ENCODE data around the gene UBE3C. TPM values are rescaled to one million over a fixed set of nuclear protein-coding genes. Genes with fewer than 3 reads are reported as not detected.
A peak's percentile ranks its signal among the peaks of the same experiment; 100 is the strongest.

Gene UBE3C
- polyA plus RNA-seq, 1 donor (not counting 4 experiments of a cell fraction or from before 2014, with no cell fraction given): 89.3 TPM

GRCh38 chr7:157138101-157138423, 664 bp upstream of the UBE3C start:
- Histone ChIP-seq H3K27me3 (ENCODE audit: control insufficient read depth, extremely low read depth, insufficient read depth, low read length) (no peaks in the 10 kb centered on the region), H3K9me3 (ENCODE audit: control insufficient read depth, low read depth, low read length) (no peaks in the 10 kb centered on the region), H3K4me3 (ENCODE audit: control insufficient read depth in 2 of 3, extremely low read depth in 1 of 3, insufficient read depth in 2 of 3, low read depth in 1 of 3, low read length in 3 of 3) (peak overlapping the region; percentile 48 to 66 (median 58)), H3K9me1 (ENCODE audit: control insufficient read depth, extremely low read depth, insufficient read depth, low read length) (no peaks in the 10 kb centered on the region), H3K27ac (ENCODE audit: control insufficient read depth, insufficient read depth, low read length) (peak overlapping the region; percentile 59), H3K4me2 (ENCODE audit: control insufficient read depth, extremely low read depth, insufficient read depth, low read depth, low read length) (peak overlapping the region; percentile 88), H3K9ac (ENCODE audit: control insufficient read depth, extremely low read depth, insufficient read depth, low read length) (peak overlapping the region; percentile 67), H3K4me1 (ENCODE audit: control insufficient read depth, extremely low read depth, insufficient read depth, low read length) (peaks cover 15% of the 10 kb centered on the region), H4K20me1 (ENCODE audit: control insufficient read depth, extremely low read depth, insufficient read depth, low read length) (peaks cover 24% of the 10 kb centered on the region), H2AFZ (ENCODE audit: control insufficient read depth, low read length) (peak overlapping the region; percentile 88), H3K36me3 (ENCODE audit: control insufficient read depth in 2 of 2, extremely low read depth in 1 of 2, insufficient read depth in 2 of 2, low read length in 2 of 2) (peaks cover 10 to 17% of the 10 kb centered on the region in 2 experiments), H3K79me2 (ENCODE audit: control insufficient read depth, insufficient read depth, low read length) (peaks cover 40% of the 10 kb centered on the region)
- dilution Hi-C loops (cut with MboI; ENCODE audit: extremely low pct_ligation_motif_present, low sequenced_read_pairs): no loop called here
- no peak for DNase-seq (ENCODE audit: low read depth, low spot score)
- FAIRE-seq: no peak
- TF ChIP-seq EZH2 (IDR thresholded peaks at IDR 0.05; ENCODE audit: low read length) (no peak), CTCF (optimal IDR thresholded peaks at IDR 0.05 in 1 of 3, IDR thresholded peaks at IDR 0.05 in 1 of 3, conservative IDR thresholded peaks at IDR 0.05 in 1 of 3; ENCODE audit: extremely low read depth in 1 of 3, insufficient read depth in 2 of 3, low read length in 3 of 3) (no peak)

- Histone ChIP-seq H3K4me1 (ENCODE audit: control insufficient read depth, extremely low read depth, insufficient read depth, low read length) (peaks cover 15% of the 10 kb centered on the region), H3K79me2 (ENCODE audit: control insufficient read depth, insufficient read depth, low read length) (peaks cover 52% of the 10 kb centered on the region), H3K4me2 (ENCODE audit: control insufficient read depth, extremely low read depth, insufficient read depth, low read depth, low read length) (peak overlapping the region; percentile 85), H3K4me3 (ENCODE audit: control insufficient read depth in 2 of 3, extremely low read depth in 1 of 3, insufficient read depth in 2 of 3, low read depth in 1 of 3, low read length in 3 of 3) (peak overlapping the region; percentile 64 to 91 (median 89)), H2AFZ (ENCODE audit: control insufficient read depth, low read length) (no peak overlapping the region), H3K9me1 (ENCODE audit: control insufficient read depth, extremely low read depth, insufficient read depth, low read length) (peaks cover 2% of the 10 kb centered on the region), H3K27ac (ENCODE audit: control insufficient read depth, insufficient read depth, low read length) (peak overlapping the region; percentile 56), H3K27me3 (ENCODE audit: control insufficient read depth, extremely low read depth, insufficient read depth, low read length) (no peaks in the 10 kb centered on the region), H3K36me3 (ENCODE audit: control insufficient read depth in 2 of 2, extremely low read depth in 1 of 2, insufficient read depth in 2 of 2, low read length in 2 of 2) (peaks cover 10 to 20% of the 10 kb centered on the region in 2 experiments), H4K20me1 (ENCODE audit: control insufficient read depth, extremely low read depth, insufficient read depth, low read length) (peaks cover 35% of the 10 kb centered on the region), H3K9ac (ENCODE audit: control insufficient read depth, extremely low read depth, insufficient read depth, low read length) (peak overlapping the region; percentile 84), H3K9me3 (ENCODE audit: control insufficient read depth, low read depth, low read length) (no peaks in the 10 kb centered on the region)
- FAIRE-seq (no peak), DNase-seq (ENCODE audit: low read depth, low spot score) (no peak)
- no peak for TF ChIP-seq EZH2 (IDR thresholded peaks at IDR 0.05; ENCODE audit: low read length)
- no peak for TF ChIP-seq CTCF (optimal IDR thresholded peaks at IDR 0.05 in 1 of 3, IDR thresholded peaks at IDR 0.05 in 1 of 3, conservative IDR thresholded peaks at IDR 0.05 in 1 of 3; ENCODE audit: extremely low read depth in 1 of 3, insufficient read depth in 2 of 3, low read length in 3 of 3)
- dilution Hi-C loops (cut with MboI; ENCODE audit: extremely low pct_ligation_motif_present, low sequenced_read_pairs): no loop called here
Measured at GRCh38 chr7:157139111-157139809, 534 bp downstream of the UBE3C start.
